Measurements from ENCODE around the gene FBXL5. TPM values are rescaled to one million over a fixed set of nuclear protein-coding genes. Genes with fewer than 3 reads are reported as not detected.

Gene FBXL5
- total RNA-seq, 1 donor from 2014 or later = 102 TPM

DNA sequence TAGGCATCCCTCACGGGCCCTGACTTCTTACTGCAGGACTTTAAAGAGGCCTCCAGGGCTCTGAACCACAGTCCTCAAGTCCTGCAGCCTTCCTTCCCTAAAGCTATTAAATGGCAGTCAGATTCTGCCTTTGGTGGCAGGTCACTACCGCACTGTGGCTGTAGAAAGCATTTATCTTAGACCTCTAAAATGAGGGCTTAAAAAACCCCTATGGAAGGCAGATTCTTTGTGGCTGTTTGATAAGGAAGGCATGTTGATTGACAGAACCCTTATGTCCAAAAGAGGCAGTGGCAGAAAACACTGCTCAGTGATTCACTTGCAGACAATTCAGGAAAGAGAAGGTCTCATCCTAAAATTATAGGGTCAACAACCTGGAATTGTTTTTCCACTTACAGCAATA is 79.2 kb downstream of the FBXL5 start:
- DNase-seq (ENCODE audit: low read depth) (no peak), FAIRE-seq (no peak)
- TF ChIP-seq, protein P1, sequence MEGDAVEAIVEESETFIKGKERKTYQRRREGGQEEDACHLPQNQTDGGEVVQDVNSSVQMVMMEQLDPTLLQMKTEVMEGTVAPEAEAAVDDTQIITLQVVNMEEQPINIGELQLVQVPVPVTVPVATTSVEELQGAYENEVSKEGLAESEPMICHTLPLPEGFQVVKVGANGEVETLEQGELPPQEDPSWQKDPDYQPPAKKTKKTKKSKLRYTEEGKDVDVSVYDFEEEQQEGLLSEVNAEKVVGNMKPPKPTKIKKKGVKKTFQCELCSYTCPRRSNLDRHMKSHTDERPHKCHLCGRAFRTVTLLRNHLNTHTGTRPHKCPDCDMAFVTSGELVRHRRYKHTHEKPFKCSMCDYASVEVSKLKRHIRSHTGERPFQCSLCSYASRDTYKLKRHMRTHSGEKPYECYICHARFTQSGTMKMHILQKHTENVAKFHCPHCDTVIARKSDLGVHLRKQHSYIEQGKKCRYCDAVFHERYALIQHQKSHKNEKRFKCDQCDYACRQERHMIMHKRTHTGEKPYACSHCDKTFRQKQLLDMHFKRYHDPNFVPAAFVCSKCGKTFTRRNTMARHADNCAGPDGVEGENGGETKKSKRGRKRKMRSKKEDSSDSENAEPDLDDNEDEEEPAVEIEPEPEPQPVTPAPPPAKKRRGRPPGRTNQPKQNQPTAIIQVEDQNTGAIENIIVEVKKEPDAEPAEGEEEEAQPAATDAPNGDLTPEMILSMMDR (IDR thresholded peaks at IDR 0.05; ENCODE audit: insufficient read depth, low read length, severe bottlenecking) = no peak
- Histone ChIP-seq H3K36me3 (ENCODE audit: control insufficient read depth, insufficient read depth, low read length) (no peaks in the 10 kb centered on the region), H3K4me3 (ENCODE audit: low read depth, low read length) (no peak overlapping the region), H3K27me3 (ENCODE audit: control insufficient read depth, insufficient read depth, low read length) (no peaks in the 10 kb centered on the region)

DNA sequence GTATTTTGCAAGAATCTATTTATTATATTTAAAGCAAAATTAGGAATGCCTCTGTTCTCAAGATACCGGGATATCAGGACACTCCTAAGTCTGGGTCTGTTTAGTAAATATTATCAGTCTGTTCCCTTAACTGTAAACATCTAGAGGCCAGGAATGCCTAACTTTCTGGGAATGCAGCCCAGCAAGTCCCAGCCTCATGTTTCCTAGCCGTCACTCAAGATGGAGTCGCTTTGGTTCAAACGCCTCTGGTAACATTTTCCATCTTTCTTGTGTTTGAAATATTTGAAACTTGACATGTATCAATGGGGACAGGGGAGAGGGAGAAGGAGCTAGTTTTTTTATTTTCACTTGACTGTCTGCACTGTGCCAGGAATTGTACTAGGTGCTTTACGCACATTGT is 85.4 kb downstream of the FBXL5 start:
- Histone ChIP-seq H3K4me3 (ENCODE audit: low read depth, low read length) (no peak overlapping the region), H3K27me3 (ENCODE audit: control insufficient read depth, insufficient read depth, low read length) (no peaks in the 10 kb centered on the region), H3K36me3 (ENCODE audit: control insufficient read depth, insufficient read depth, low read length) (peaks cover 1% of the 10 kb centered on the region)
- FAIRE-seq (no peak), DNase-seq (ENCODE audit: low read depth) (no peak)
- TF ChIP-seq, protein P1 (IDR thresholded peaks at IDR 0.05; ENCODE audit: insufficient read depth, low read length, severe bottlenecking) = no peak

DNA sequence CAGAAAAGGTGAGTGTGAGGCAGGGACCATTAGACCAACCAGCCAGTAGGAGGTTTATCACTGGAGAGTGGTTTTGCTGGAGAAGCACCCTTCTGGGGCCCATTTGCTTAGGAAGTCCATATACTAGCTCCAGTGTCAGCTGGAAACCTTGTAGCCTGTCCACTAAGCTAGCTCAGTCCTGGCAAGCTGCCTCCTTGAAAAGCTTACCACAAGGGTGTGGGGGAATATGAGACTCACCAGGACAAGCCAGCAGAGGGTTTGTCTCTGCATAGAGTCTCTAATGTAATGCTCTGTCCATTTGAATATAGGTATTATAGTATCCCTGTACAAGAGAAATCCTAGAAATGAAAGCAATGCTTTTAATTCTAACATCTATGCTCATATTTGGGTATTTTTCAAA is 86.3 kb downstream of the FBXL5 start:
- FAIRE-seq = no peak
- TF ChIP-seq, protein P1 (IDR thresholded peaks at IDR 0.05; ENCODE audit: insufficient read depth, low read length, severe bottlenecking) = no peak
- Histone ChIP-seq H3K4me3 (ENCODE audit: low read depth, low read length) (no peak overlapping the region), H3K36me3 (ENCODE audit: control insufficient read depth, insufficient read depth, low read length) (peaks cover 1% of the 10 kb centered on the region), H3K27me3 (ENCODE audit: control insufficient read depth, insufficient read depth, low read length) (no peaks in the 10 kb centered on the region)
- no peak for DNase-seq (ENCODE audit: low read depth)

DNA sequence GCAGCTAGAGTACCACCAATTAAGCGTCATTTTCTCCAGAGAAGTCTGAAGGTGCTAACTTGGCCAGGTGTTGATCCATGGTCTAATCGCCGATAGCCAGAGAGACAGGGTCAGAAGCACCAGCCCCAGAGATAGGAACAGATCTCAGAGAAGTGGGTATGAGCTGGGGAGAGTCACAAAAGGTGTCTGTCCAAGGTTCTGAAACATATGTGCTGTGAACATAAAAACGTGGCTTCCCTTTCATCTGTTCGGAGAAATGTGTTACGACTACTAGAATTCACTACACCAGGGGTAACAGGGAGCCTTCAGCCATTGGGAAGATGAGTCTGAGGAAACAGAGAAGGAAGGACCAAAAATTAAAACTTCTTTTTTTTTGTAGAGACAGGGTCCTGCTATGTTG is 91.3 kb downstream of the FBXL5 start:
- FAIRE-seq = no peak
- H3K27me3 ChIP-seq (ENCODE audit: control insufficient read depth, insufficient read depth, low read length) = no peaks in the 10 kb centered on the region
- no peak for DNase-seq (ENCODE audit: low read depth)
- TF ChIP-seq, protein P1 (IDR thresholded peaks at IDR 0.05; ENCODE audit: insufficient read depth, low read length, severe bottlenecking) = no peak
- no peak overlapping the region for H3K4me3 ChIP-seq (ENCODE audit: low read depth, low read length)
- peaks cover 1% of the 10 kb centered on the region for H3K36me3 ChIP-seq (ENCODE audit: control insufficient read depth, insufficient read depth, low read length)

DNA sequence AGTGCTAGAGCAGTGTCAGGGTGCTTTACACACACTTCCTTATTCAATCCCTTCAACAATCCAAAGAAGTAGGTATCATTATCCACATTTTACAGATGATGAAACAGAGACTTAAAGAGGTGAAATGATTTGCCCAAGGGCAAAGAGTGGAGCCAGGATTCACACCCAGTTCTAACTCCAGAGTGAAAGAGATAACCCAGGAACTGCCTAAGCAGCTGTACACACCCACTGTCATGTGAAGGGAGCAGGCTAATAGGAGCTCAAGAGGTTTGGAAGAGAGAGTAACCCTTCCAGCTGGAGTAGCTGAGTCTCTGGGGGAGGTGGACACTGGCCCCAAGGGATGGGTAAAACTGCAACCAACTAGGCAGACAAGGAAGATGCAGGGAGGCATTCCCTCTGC is 92.5 kb downstream of the FBXL5 start:
- no peaks in the 10 kb centered on the region for H3K27me3 ChIP-seq (ENCODE audit: control insufficient read depth, insufficient read depth, low read length)
- TF ChIP-seq, protein P1 (IDR thresholded peaks at IDR 0.05; ENCODE audit: insufficient read depth, low read length, severe bottlenecking) = no peak
- peaks cover 1% of the 10 kb centered on the region for H3K36me3 ChIP-seq (ENCODE audit: control insufficient read depth, insufficient read depth, low read length)
- no peak overlapping the region for H3K4me3 ChIP-seq (ENCODE audit: low read depth, low read length)
- DNase-seq (ENCODE audit: low read depth) = peak; percentile 13
- FAIRE-seq = no peak

DNA sequence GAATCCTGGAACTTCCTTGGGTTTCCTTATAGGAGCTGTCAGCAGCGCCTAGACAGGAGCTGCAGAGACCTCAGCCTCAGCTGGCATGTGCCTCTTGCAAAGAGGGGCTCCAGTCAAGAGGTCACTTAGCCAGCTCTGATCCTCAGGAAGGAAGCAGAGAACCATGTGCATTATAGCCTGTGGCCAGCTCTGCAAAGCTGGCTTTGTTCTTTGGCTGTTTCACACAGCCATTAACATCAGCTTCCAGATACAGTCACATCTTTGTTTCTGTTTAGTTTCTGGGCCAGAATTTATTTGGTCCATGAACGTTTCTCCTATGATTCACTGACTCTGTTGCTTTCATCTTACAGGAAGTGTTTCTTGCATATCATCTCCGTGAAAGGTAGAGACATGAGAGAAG is 93.0 kb downstream of the FBXL5 start:
- Histone ChIP-seq H3K27me3 (ENCODE audit: control insufficient read depth, insufficient read depth, low read length) (no peaks in the 10 kb centered on the region), H3K4me3 (ENCODE audit: low read depth, low read length) (no peak overlapping the region), H3K36me3 (ENCODE audit: control insufficient read depth, insufficient read depth, low read length) (peaks cover 1% of the 10 kb centered on the region)
- no peak for DNase-seq (ENCODE audit: low read depth)
- no peak for FAIRE-seq
- TF ChIP-seq, protein P1 (IDR thresholded peaks at IDR 0.05; ENCODE audit: insufficient read depth, low read length, severe bottlenecking) = no peak

Measured in bronchial epithelial cell (primary cell).